Kidney capillary endothelial cell (primary cell): ENCODE results near the gene ZBTB16.

Experiments
- DNase-seq: peaks from one replicate; pipeline ENCODE4 v3.0.0-alpha.2; 2018; ENCODE audit warnings: low spot score

ZBTB16 gene

GRCh38 chr11:114106986-114107385, 47.5 kb downstream of the ZBTB16 start:
- no peak for DNase-seq

DNA sequence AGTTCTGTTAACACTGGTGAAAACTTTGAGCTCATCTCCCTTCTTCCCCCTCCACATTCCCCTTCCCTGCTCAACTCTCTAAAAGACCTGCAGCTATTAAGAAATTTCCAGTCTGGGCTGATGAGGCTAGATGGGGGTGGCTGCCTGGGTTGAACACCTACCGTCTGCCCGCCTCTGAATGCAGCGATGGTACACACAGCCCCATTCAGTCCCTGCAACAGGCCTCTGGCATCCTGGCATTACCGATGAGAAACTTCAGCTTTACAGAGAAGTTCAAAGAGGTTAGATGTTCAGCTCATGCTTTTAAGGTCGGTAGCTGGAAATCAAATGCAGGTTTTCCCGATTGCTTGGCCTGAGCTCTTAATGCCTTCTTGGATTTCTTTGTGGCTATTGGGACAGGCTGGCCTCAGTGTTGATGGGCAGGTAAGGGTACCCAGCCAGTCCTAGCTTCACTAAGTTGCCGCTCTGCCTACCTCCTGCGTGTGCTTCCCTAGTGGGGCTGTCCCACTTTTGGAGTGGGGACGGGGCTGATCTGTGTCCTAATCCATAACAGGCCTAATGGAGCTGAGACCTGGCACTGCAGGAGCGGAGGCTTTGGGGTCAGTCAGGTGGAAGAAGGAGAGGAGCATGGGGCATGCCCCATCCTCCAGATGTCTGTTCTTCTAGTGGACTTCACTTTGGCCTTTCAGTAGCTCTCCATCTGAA, 49.1 kb downstream of the ZBTB16 start:
- DNase-seq = no peak

GRCh38 chr11:114109206-114110090, 49.9 kb downstream of the ZBTB16 start:
- DNase-seq = no peak

GRCh38 chr11:114110123-114110522, 50.6 kb downstream of the ZBTB16 start:
- no peak for DNase-seq

- DNase-seq = no peak
Measured at GRCh38 chr11:114110952-114111947, 51.7 kb downstream of the ZBTB16 start.

- DNase-seq = no peak
Measured at GRCh38 chr11:114115451-114115928, 56.0 kb downstream of the ZBTB16 start.

- DNase-seq = no peak
Measured at GRCh38 chr11:114116357-114116756, 56.8 kb downstream of the ZBTB16 start.

- no peak for DNase-seq
Measured at GRCh38 chr11:114116800-114117199, 57.3 kb downstream of the ZBTB16 start.

- no peak for DNase-seq
Measured at GRCh38 chr11:114120606-114121005, 61.1 kb downstream of the ZBTB16 start.

GRCh38 chr11:114121138-114121537, 61.6 kb downstream of the ZBTB16 start:
- no peak for DNase-seq

DNA sequence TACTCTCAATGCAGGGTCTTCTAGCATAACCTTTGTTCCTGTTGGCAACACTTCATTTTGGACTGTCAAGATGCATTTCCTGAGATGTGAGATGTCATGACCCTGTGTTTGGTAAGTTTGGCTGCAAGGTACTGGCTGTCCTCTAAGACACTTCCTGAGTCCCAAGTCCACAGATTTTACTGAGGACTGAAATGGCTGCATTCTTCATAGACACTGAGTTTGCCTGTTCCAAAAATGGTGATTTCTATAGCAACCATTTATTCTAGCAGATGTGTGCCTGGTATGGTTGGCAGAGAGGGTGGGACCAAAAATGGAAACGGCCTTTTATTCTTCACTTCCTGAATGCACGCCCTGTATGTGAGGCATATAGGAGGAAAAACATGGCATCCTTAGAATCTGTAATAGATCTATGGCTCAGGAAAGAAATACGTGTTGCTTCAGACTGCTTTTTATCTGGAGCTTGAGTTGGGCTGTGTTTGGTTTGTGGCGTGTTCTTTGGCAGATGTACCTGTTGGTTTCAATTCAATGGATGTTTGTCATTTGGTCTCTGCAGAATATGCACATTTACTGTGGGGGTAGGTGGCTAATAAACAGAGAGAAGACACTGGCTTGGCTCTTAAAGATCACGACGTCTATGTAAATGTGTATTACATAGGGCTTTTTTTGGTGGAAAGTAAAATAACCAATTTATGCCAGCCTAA, 62.4 kb downstream of the ZBTB16 start:
- no peak for DNase-seq

GRCh38 chr11:114122686-114123085, 63.2 kb downstream of the ZBTB16 start:
- DNase-seq = no peak

DNA sequence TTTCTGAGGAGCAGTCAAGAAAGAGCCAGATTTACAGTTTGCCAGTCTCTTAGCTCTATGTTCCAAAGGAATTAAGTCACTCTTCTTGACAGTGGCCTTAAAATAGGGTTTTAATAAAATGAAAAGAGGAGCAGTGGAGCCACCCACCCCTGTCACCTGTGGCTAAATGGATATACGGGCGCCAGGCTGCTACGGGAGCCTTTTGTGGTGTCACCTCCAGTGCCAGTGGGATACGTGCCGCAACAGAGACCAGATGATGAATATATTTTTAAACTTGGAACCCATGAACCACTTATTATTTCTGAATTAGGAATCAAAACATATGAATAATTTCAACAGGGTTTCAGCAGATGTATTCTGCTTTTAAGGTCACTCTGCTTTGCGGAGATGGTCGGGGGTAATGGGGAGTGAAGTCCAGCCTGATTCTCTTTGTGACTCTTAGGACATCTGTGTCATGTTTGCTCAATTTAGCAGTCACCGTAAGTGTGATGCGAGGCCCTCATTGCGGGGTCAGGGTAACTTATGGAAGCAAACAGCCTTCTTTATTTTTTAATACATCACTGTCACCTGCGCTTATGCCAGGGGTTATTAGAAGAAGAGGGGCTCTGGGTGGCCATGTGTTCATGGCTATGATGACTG, 64.3 kb downstream of the ZBTB16 start:
- DNase-seq = no peak

GRCh38 chr11:114124601-114125144, 65.2 kb downstream of the ZBTB16 start:
- no peak for DNase-seq

DNA sequence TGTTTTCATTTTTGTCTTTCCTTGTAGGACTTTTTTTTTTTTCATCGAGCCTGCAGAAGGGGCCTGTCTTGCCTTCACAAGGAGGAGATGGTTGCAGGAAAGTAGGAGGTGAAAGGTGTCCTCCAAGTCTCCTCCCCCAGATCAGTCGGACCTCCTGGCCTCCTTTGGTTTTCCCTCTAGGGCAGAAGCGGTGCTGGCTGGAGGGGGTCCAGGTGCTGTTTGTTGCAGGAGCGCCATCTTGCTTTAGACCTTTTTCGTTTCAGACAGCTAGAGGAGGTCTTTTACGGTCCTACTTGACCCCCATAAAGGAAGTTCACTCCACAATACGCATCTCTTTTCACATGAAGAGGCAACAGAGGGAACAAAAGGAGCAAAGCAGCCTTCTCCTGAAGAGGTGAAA, 66.0 kb downstream of the ZBTB16 start:
- no peak for DNase-seq

DNA sequence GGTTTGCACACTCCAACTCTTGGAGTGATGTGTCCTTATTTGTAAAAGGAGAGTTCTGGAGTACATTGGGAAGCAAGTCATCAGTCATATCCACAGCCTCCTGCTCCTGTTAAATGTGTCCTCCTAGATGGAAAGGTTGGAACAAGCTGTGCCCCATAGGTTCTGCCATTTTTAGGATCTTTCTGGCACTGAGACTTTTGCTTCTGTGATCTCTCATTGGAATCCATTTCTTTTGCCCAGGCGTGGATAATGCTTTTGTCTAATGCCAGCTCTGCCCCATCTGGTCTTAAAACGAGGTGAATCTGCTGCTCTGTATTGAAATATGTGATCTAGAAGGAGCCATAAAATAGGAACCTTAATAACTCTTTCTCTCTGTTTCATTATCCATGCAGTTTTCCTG, 66.4 kb downstream of the ZBTB16 start:
- DNase-seq = no peak

- no peak for DNase-seq
Measured at GRCh38 chr11:114128399-114128798, 68.9 kb downstream of the ZBTB16 start.

DNA sequence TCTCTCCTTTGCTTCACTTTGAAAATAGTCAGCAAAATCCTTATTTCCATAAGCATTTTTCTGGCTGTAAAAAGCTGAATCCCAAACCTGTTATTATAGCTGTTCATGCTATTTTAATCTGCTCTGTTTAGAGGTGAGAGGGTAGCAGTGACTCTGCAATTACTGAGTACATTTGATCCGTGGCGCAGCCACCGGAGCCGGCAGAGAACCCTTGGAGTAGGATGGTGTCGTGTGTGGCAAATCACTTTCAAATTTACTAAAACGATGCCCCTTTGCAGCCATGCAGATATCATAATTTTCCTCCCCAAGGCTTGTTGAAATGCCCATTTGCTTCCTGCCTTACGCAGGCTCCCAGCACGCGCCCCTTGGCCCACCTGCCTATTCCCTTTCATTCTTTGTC, 69.6 kb downstream of the ZBTB16 start:
- no peak for DNase-seq

GRCh38 chr11:114129699-114130098, 70.2 kb downstream of the ZBTB16 start:
- no peak for DNase-seq

GRCh38 chr11:114130115-114130576, 70.6 kb downstream of the ZBTB16 start:
- no peak for DNase-seq
